SH-SY5Y (cell line): ENCODE data around the gene NDUFS5.

Experiments used
- GATA2 ChIP-seq: IDR thresholded peaks from 2 replicates; pipeline ENCODE4 v1.6.1; 2011; ENCODE audit warnings: mild to moderate bottlenecking, low read depth, low read length
- GATA3 ChIP-seq: IDR thresholded peaks from 2 replicates; pipeline ENCODE4 v1.6.1; 2011; ENCODE audit warnings: low read depth, mild to moderate bottlenecking, low read length, moderate library complexity

GRCh38 chr1:39034114-39034654 is 8.0 kb downstream of the NDUFS5 start:
- TF ChIP-seq GATA2, result no peak
- TF ChIP-seq GATA3, result no peak
